HEK293T (cell line): ENCODE results near the gene TXNDC11.

ENCODE experiments used
- CTBP1 ChIP-seq: fragments of 450-650 bp; IDR thresholded peaks from 2 replicates; pipeline ENCODE4 v1.6.1; 2016; ENCODE audit warnings: borderline replicate concordance
- ELF4 ChIP-seq: fragments of 450-650 bp; IDR thresholded peaks from 2 replicates; pipeline ENCODE4 v1.6.1; 2017; ENCODE audit warnings: antibody characterized with exemption
- FOXK2 ChIP-seq: fragments of 450-650 bp; IDR thresholded peaks from 2 replicates; pipeline ENCODE4 v1.6.1; 2016; ENCODE audit warnings: mild to moderate bottlenecking
- HDGF ChIP-seq: fragments of 450-650 bp; IDR thresholded peaks from 2 replicates; pipeline ENCODE4 v1.6.1; 2017; ENCODE audit warnings: antibody characterized with exemption, borderline replicate concordance
- L3MBTL2 ChIP-seq: fragments of 450-650 bp; conservative IDR thresholded peaks from 2 replicates; pipeline ENCODE4 v1.6.1; 2016; ENCODE audit warnings: mild to moderate bottlenecking
- LEF1 ChIP-seq: fragments of 450-650 bp; IDR thresholded peaks from 2 replicates; pipeline ENCODE4 v1.6.1; 2017; ENCODE audit warnings: mild to moderate bottlenecking, borderline replicate concordance
- SP1 ChIP-seq: fragments of 450-650 bp; IDR thresholded peaks from 2 replicates; pipeline ENCODE4 v1.6.1; 2017

GRCh38 chr16:11757671-11758545 is 15.3 kb upstream of the TXNDC11 start:
- TF ChIP-seq LEF1 (no peak), CTBP1 (no peak), SP1 (no peak), ELF4 (no peak), FOXK2 (no peak), L3MBTL2 (no peak), HDGF (no peak)
